ENCODE results near the gene LRRC41.
"Not testable (repeated sequence)": the region's sequence is repeated elsewhere in the genome, so short reads cannot be mapped to it uniquely, and the experiment has no call there.

The LRRC41 gene

GRCh38 chr1:46243831-46244230, 59.6 kb downstream of the LRRC41 start:
- DNase-seq, result not testable (repeated sequence)

GRCh38 chr1:46242918-46243317, 60.5 kb downstream of the LRRC41 start:
- no peak for DNase-seq

GRCh38 chr1:46241733-46242132, 61.7 kb downstream of the LRRC41 start:
- not testable (repeated sequence) for DNase-seq

- DNase-seq, result not testable (repeated sequence)
These were observed 64.6 kb downstream of the LRRC41 start for GRCh38 chr1:46238865-46239264.

GRCh38 chr1:46236882-46237281, 66.5 kb downstream of the LRRC41 start:
- no peak for DNase-seq

- not testable (repeated sequence) for DNase-seq
These were observed 72.2 kb downstream of the LRRC41 start for GRCh38 chr1:46231231-46231630.
